ENCODE data around the gene CERT1. TPM values are rescaled to one million over a fixed set of nuclear protein-coding genes. Genes with fewer than 3 reads are reported as not detected.

CERT1 gene
- polyA plus RNA-seq, 2 of the 4 experiments (the other 2 are of a cell fraction), result 19.5 to 22.5 TPM

DNA sequence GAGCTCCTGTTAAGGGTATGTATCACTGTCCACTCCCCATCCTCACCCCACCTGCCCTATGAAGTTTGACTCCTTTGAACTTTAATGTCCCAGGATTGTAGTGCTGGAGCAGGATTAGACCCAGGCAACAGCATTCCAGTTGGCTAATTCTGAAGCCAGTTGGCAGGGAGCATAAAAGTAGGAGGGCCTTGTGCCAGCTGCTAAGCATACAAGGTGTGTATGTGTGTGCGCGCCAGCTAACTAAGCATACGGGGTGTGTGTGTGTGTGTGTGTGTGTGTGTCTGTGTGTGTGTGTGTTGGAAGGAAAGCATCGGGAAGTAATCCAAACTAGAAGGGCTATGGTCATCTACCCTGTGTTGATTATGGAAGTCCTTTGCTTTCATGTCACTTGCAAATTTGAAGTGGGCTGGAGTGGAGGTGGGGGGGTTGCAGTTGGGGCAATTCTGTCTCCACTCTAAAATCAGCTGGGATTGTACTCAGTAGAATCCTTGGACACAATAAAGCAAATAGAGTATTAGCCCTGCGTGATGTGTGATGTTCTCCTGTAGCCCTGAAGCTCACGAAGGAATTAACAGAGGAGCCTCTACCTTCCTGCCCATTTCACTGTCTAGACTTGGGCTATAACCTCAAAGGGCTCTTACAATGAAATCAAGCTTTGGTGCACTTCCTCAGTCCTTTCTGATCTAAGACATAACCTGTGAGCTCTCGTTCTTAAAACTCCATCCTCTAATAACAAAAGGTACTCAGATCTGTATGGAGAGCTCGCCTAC lies 147.5 kb downstream of the CERT1 start:
- peak in 1 of 2 experiments; percentile 7 for DNase-seq (ENCODE audit: low read depth in 1 of 2, low spot score in 1 of 2)
- Histone ChIP-seq H3K27ac (no peak overlapping the region), H3K9me3 (no peaks in the 10 kb centered on the region), H3K4me1 (no peaks in the 10 kb centered on the region), H3K4me2 (no peak overlapping the region), H3K4me3 (no peak overlapping the region)
- peak; percentile 26 to 35; a peak in 3 of 6 replicates for ATAC-seq
- ChIA-PET CTCF (interaction anchor here (0.6 to 1.1 kb wide), 3 partner anchors 15 to 157 kb away, joined by 3 read pairs; no protein-coding TSS in a partner anchor), POLR2A (interaction anchor here (1.4 kb wide), 1 partner anchor 27 kb away, joined by 6 read pairs; the partner anchor contains the start of gene HMGCR)
- no peak for FAIRE-seq
- TF ChIP-seq EP300 (IDR thresholded peaks at IDR 0.05), result no peak
- TF ChIP-seq HES2 (IDR thresholded peaks at IDR 0.05), result no peak
- no peak for TF ChIP-seq KDM1A (IDR thresholded peaks at IDR 0.05; ENCODE audit: low read depth)
- TF ChIP-seq E2F6 (IDR thresholded peaks at IDR 0.05; ENCODE audit: borderline replicate concordance, low read depth), result no peak
- TF ChIP-seq HOXA7 (CRISPR knock-in tag; IDR thresholded peaks at IDR 0.05), result no peak
- TF ChIP-seq ATOH8 (CRISPR knock-in tag; IDR thresholded peaks at IDR 0.05; ENCODE audit: low read depth), result no peak
- no peak for TF ChIP-seq USF2 (IDR thresholded peaks at IDR 0.05)
- WGBS (ENCODE audit: missing lambda C conversion rate), result 89% methylated on average over 8 of the region's 8 CpGs

- H3K4me1 ChIP-seq, result no peaks in the 10 kb centered on the region
- no peak overlapping the region for H3K4me2 ChIP-seq
- no peak overlapping the region for H3K4me3 ChIP-seq
- no peak for FAIRE-seq
- ATAC-seq, result peak; percentile 11 to 38; a peak in 2 of 6 replicates
- ChIA-PET CTCF (no interaction called here), POLR2A (interaction anchor here (1.4 kb wide), 1 partner anchor 26 kb away, joined by 6 read pairs; the partner anchor contains the start of gene HMGCR)
- no peak overlapping the region for H3K27ac ChIP-seq
- 88% methylated on average over 5 of the region's 5 CpGs for WGBS (ENCODE audit: missing lambda C conversion rate)
- TF ChIP-seq CBX8 (IDR thresholded peaks at IDR 0.05) (no peak), PHF8 (IDR thresholded peaks at IDR 0.05; ENCODE audit: borderline replicate concordance, low read depth) (no peak), HEYL (CRISPR knock-in tag; IDR thresholded peaks at IDR 0.05) (no peak), CHD2 (IDR thresholded peaks at IDR 0.05; ENCODE audit: low read length, partially characterized antibody) (no peak), POLR2AphosphoS2 (conservative IDR thresholded peaks at IDR 0.05; ENCODE audit: low read length) (no peak), JUN (IDR thresholded peaks at IDR 0.05) (no peak), MAFK (IDR thresholded peaks at IDR 0.05; ENCODE audit: partially characterized antibody) (no peak), MAX (IDR thresholded peaks at IDR 0.05) (no peak), HES2 (IDR thresholded peaks at IDR 0.05) (no peak), ATOH8 (CRISPR knock-in tag; IDR thresholded peaks at IDR 0.05; ENCODE audit: low read depth) (no peak), RNF2 (IDR thresholded peaks at IDR 0.05; ENCODE audit: borderline replicate concordance, low read depth) (no peak), USF2 (IDR thresholded peaks at IDR 0.05) (no peak), MYC (IDR thresholded peaks at IDR 0.05; ENCODE audit: borderline replicate concordance, low read length) (no peak), CEBPB (IDR thresholded peaks at IDR 0.05) (no peak), E2F6 (IDR thresholded peaks at IDR 0.05; ENCODE audit: borderline replicate concordance, low read depth) (no peak), CHD4 (IDR thresholded peaks at IDR 0.05; ENCODE audit: borderline replicate concordance) (no peak), BHLHE40 (IDR thresholded peaks at IDR 0.05; ENCODE audit: low read depth, low read length) (no peak), ZFP36 (IDR thresholded peaks at IDR 0.05; ENCODE audit: borderline replicate concordance, partially characterized antibody) (no peak)
- DNase-seq (ENCODE audit: low read depth in 1 of 2, low spot score in 1 of 2), result no peak
- H3K9me3 ChIP-seq, result no peaks in the 10 kb centered on the region
These were observed 148.3 kb downstream of the CERT1 start for GRCh38 chr5:75363111-75363510.
